Trophoblast cell (in vitro differentiated cells and primary cell): ENCODE data around the gene DENND1A.

Source experiments
- DNase-seq, 2 donors: peaks; one replicate each; pipeline ENCODE4 v3.0.0-alpha.2; 2016
- H2AFZ ChIP-seq: 2 replicates; pipeline ENCODE4 v1.6.1; 2013; ENCODE audit warnings: low read length, moderate library complexity, mild to moderate bottlenecking; ENCODE audit not compliant: insufficient read depth, poor library complexity
- H2AK5ac ChIP-seq: 2 replicates; pipeline ENCODE4 v1.6.1; 2013; ENCODE audit warnings: mild to moderate bottlenecking, low read length
- H2BK120ac ChIP-seq: 2 replicates; pipeline ENCODE4 v1.6.1; 2013; ENCODE audit warnings: low read length, mild to moderate bottlenecking, moderate library complexity; ENCODE audit not compliant: insufficient read depth, poor library complexity
- H2BK12ac ChIP-seq: 2 replicates; pipeline ENCODE4 v1.6.1; 2013; ENCODE audit warnings: mild to moderate bottlenecking, low read length, moderate library complexity
- H2BK5ac ChIP-seq: 2 replicates; pipeline ENCODE4 v1.6.1; 2013; ENCODE audit warnings: low read length, low read depth, moderate library complexity, mild to moderate bottlenecking; ENCODE audit not compliant: poor library complexity
- H3K14ac ChIP-seq: 2 replicates; pipeline ENCODE4 v1.6.1; 2013; ENCODE audit warnings: mild to moderate bottlenecking, low read length
- H3K18ac ChIP-seq: 2 replicates; pipeline ENCODE4 v1.6.1; 2013; ENCODE audit warnings: mild to moderate bottlenecking, low read length
- H3K23ac ChIP-seq: 2 replicates; pipeline ENCODE4 v1.6.1; 2013; ENCODE audit warnings: low read length
- H3K27ac ChIP-seq: 2 replicates; pipeline ENCODE4 v1.5.1; 2013; ENCODE audit warnings: low read depth, mild to moderate bottlenecking, inconsistent platforms, low read length, moderate library complexity
- H3K27me3 ChIP-seq: 2 replicates; pipeline ENCODE4 v1.6.1; 2013; ENCODE audit warnings: inconsistent platforms, mild to moderate bottlenecking, low read length, moderate library complexity; ENCODE audit not compliant: insufficient read depth
- H3K36me3 ChIP-seq, 2 experiments: 1 replicate in 1 of 2; 2 replicates in 1 of 2; pipeline ENCODE4 v1.6.1; 2013; ENCODE audit warnings: low read length in 2 of 2, mild to moderate bottlenecking in 2 of 2, moderate library complexity in 1 of 2; ENCODE audit not compliant: insufficient read depth in 2 of 2, control insufficient read depth in 1 of 2
- H3K4ac ChIP-seq: 2 replicates; pipeline ENCODE4 v1.6.1; 2013; ENCODE audit warnings: low read depth, mild to moderate bottlenecking, low read length, moderate library complexity
- H3K4me1 ChIP-seq, 2 experiments: 1 replicate in 1 of 2; 2 replicates in 1 of 2; pipeline ENCODE4 v1.6.1; 2013; ENCODE audit warnings: low read length in 2 of 2, mild to moderate bottlenecking in 2 of 2, moderate library complexity in 1 of 2; ENCODE audit not compliant: insufficient read depth in 2 of 2, control insufficient read depth in 1 of 2
- H3K4me2 ChIP-seq: 2 replicates; pipeline ENCODE4 v1.6.1; 2013; ENCODE audit warnings: inconsistent platforms, mild to moderate bottlenecking, low read length, moderate library complexity
- H3K4me3 ChIP-seq: 2 replicates; pipeline ENCODE4 v1.5.1; 2013; ENCODE audit warnings: mild to moderate bottlenecking, low read depth, low read length, inconsistent platforms
- H3K79me1 ChIP-seq: one replicate; pipeline ENCODE4 v1.6.1; 2013; ENCODE audit warnings: low read length
- H3K79me2 ChIP-seq: 2 replicates; pipeline ENCODE4 v1.6.1; 2013; ENCODE audit warnings: low read length, mild to moderate bottlenecking; ENCODE audit not compliant: control insufficient read depth, insufficient read depth, poor library complexity
- H3K9ac ChIP-seq: 2 replicates; pipeline ENCODE4 v1.6.1; 2013; ENCODE audit warnings: mild to moderate bottlenecking, low read length
- H3K9me3 ChIP-seq: 2 replicates; pipeline ENCODE4 v1.6.1; 2013; ENCODE audit warnings: low read depth, mild to moderate bottlenecking, control low read depth, inconsistent platforms, low read length; ENCODE audit not compliant: insufficient read depth
- H4K12ac ChIP-seq: 2 replicates; pipeline ENCODE4 v1.6.1; 2013; ENCODE audit warnings: low read depth, mild to moderate bottlenecking, low read length, moderate library complexity
- H4K8ac ChIP-seq: 2 replicates; pipeline ENCODE4 v1.6.1; 2013; ENCODE audit warnings: low read depth, mild to moderate bottlenecking, low read length, moderate library complexity
- H4K91ac ChIP-seq: one replicate; pipeline ENCODE4 v1.6.1; 2013; ENCODE audit warnings: low read depth, mild to moderate bottlenecking, low read length, moderate library complexity
- WGBS: extraction: QIAGEN DNeasy Blood & Tissue Kit; methylation state at CpG from one replicate; pipeline ENCODE4 v1.1.7; 2013; ENCODE audit warnings: missing lambda C conversion rate; ENCODE audit not compliant: insufficient read length, insufficient coverage; ENCODE audit errors: extremely low coverage; 5-methylcytosine and 5-hydroxymethylcytosine counted together

The DENND1A gene

GRCh38 chr9:123712399-123712798 is 217.5 kb downstream of the DENND1A start:
- Histone ChIP-seq H4K91ac (no peak overlapping the region), H3K23ac (no peak overlapping the region), H2BK12ac (no peak overlapping the region), H2BK5ac (no peak overlapping the region), H3K9me3 (no peaks in the 10 kb centered on the region), H3K79me2 (no peaks in the 10 kb centered on the region), H4K12ac (no peak overlapping the region), H3K9ac (no peak overlapping the region), H3K18ac (no peak overlapping the region), H3K36me3 (no peaks in the 10 kb centered on the region), H3K4me2 (no peak overlapping the region), H2AFZ (no peak overlapping the region), H2AK5ac (no peak overlapping the region), H2BK120ac (no peak overlapping the region), H3K27ac (no peak overlapping the region), H3K4me3 (no peak overlapping the region), H4K8ac (no peak overlapping the region), H3K4ac (no peak overlapping the region), H3K14ac (no peak overlapping the region), H3K27me3 (no peaks in the 10 kb centered on the region), H3K79me1 (no peaks in the 10 kb centered on the region), H3K4me1 (no peaks in the 10 kb centered on the region)
- DNase-seq: no peak
- WGBS: no CpG with 5 or more reads among the region's 1 CpG

- WGBS: no CpG with 5 or more reads among the region's 1 CpG
- DNase-seq: peak; percentile 9 to 27
- H2AFZ ChIP-seq: no peak overlapping the region
- H2AK5ac ChIP-seq: no peak overlapping the region
- no peak overlapping the region for H2BK12ac ChIP-seq
- H3K4ac ChIP-seq: no peak overlapping the region
- no peak overlapping the region for H3K4me2 ChIP-seq
- H3K36me3 ChIP-seq: no peaks in the 10 kb centered on the region
- no peak overlapping the region for H3K23ac ChIP-seq
- no peaks in the 10 kb centered on the region for H3K79me1 ChIP-seq
- H3K27ac ChIP-seq: no peak overlapping the region
- no peak overlapping the region for H2BK120ac ChIP-seq
- no peak overlapping the region for H4K12ac ChIP-seq
- no peak overlapping the region for H3K4me3 ChIP-seq
- H3K79me2 ChIP-seq: no peaks in the 10 kb centered on the region
- no peaks in the 10 kb centered on the region for H3K4me1 ChIP-seq
- no peak overlapping the region for H3K9ac ChIP-seq
- no peak overlapping the region for H4K91ac ChIP-seq
- H2BK5ac ChIP-seq: no peak overlapping the region
- no peak overlapping the region for H4K8ac ChIP-seq
- H3K18ac ChIP-seq: no peak overlapping the region
- no peaks in the 10 kb centered on the region for H3K9me3 ChIP-seq
- H3K14ac ChIP-seq: no peak overlapping the region
- H3K27me3 ChIP-seq: no peaks in the 10 kb centered on the region
Measured at GRCh38 chr9:123710299-123710698, 219.6 kb downstream of the DENND1A start.

GRCh38 chr9:123702483-123702882 is 227.4 kb downstream of the DENND1A start:
- no peak overlapping the region for H4K8ac ChIP-seq
- H3K4me3 ChIP-seq: no peak overlapping the region
- H4K91ac ChIP-seq: no peak overlapping the region
- H2BK5ac ChIP-seq: no peak overlapping the region
- no peaks in the 10 kb centered on the region for H3K79me1 ChIP-seq
- no peak overlapping the region for H2AFZ ChIP-seq
- no peak overlapping the region for H3K14ac ChIP-seq
- no peak overlapping the region for H4K12ac ChIP-seq
- H2BK120ac ChIP-seq: no peak overlapping the region
- no peak overlapping the region for H3K9ac ChIP-seq
- H3K23ac ChIP-seq: no peak overlapping the region
- H3K79me2 ChIP-seq: no peaks in the 10 kb centered on the region
- no peak for DNase-seq
- no peaks in the 10 kb centered on the region for H3K4me1 ChIP-seq
- no peak overlapping the region for H3K4ac ChIP-seq
- no peak overlapping the region for H3K18ac ChIP-seq
- peaks cover 5% of the 10 kb centered on the region for H3K9me3 ChIP-seq
- no peak overlapping the region for H3K4me2 ChIP-seq
- H2BK12ac ChIP-seq: no peak overlapping the region
- H3K36me3 ChIP-seq: peaks cover 0 to 3% of the 10 kb centered on the region in 2 experiments
- no peak overlapping the region for H2AK5ac ChIP-seq
- H3K27ac ChIP-seq: no peak overlapping the region
- H3K27me3 ChIP-seq: no peaks in the 10 kb centered on the region
- WGBS: no CpG with 5 or more reads among the region's 1 CpG

- H3K79me1 ChIP-seq: no peaks in the 10 kb centered on the region
Measured at GRCh38 chr9:123697686-123698085, 232.2 kb downstream of the DENND1A start.

More at GRCh38 chr9:123697686-123698085, 232.2 kb downstream of the DENND1A start:
- Histone ChIP-seq H3K27ac (no peak overlapping the region), H3K79me2 (no peaks in the 10 kb centered on the region), H4K8ac (no peak overlapping the region), H3K23ac (no peak overlapping the region), H2BK5ac (no peak overlapping the region), H3K18ac (no peak overlapping the region), H3K9ac (no peak overlapping the region), H2AK5ac (no peak overlapping the region), H3K36me3 (no peaks in the 10 kb centered on the region), H3K4me3 (no peak overlapping the region), H3K4ac (no peak overlapping the region), H3K14ac (no peak overlapping the region), H3K4me1 (no peaks in the 10 kb centered on the region), H2BK120ac (no peak overlapping the region), H3K9me3 (peaks cover 3% of the 10 kb centered on the region), H4K91ac (no peak overlapping the region), H4K12ac (no peak overlapping the region), H2AFZ (no peak overlapping the region), H3K4me2 (no peak overlapping the region), H2BK12ac (no peak overlapping the region), H3K27me3 (no peaks in the 10 kb centered on the region)
- no peak for DNase-seq
- WGBS: no CpG with 5 or more reads among the region's 2 CpGs
